ENCODE measurements around the gene FLYWCH1.

FLYWCH1 gene

GRCh38 chr16:2970563-2970962 lies 58.8 kb downstream of the FLYWCH1 start:
- no peak for DNase-seq

- no peak for DNase-seq
Measured at GRCh38 chr16:2971134-2971984, 59.6 kb downstream of the FLYWCH1 start.

GRCh38 chr16:2971985-2972784 lies 60.5 kb downstream of the FLYWCH1 start:
- no peak for DNase-seq

GRCh38 chr16:2973093-2973492 lies 61.4 kb downstream of the FLYWCH1 start:
- DNase-seq = no peak

GRCh38 chr16:2973605-2974318 lies 62.0 kb downstream of the FLYWCH1 start:
- DNase-seq = no peak

GRCh38 chr16:2974319-2975056 lies 62.8 kb downstream of the FLYWCH1 start:
- no peak for DNase-seq

- DNase-seq = no peak
Measured at GRCh38 chr16:2975161-2975795, 63.5 kb downstream of the FLYWCH1 start.

GRCh38 chr16:2976201-2976600 lies 64.5 kb downstream of the FLYWCH1 start:
- DNase-seq = no peak

- no peak for DNase-seq
Measured at GRCh38 chr16:2976673-2977072, 64.9 kb downstream of the FLYWCH1 start.

- DNase-seq = no peak
Measured at GRCh38 chr16:2977440-2977839, 65.7 kb downstream of the FLYWCH1 start.

- no peak for DNase-seq
Measured at GRCh38 chr16:2979669-2980226, 68.0 kb downstream of the FLYWCH1 start.

GRCh38 chr16:2980227-2981176 lies 68.8 kb downstream of the FLYWCH1 start, which contains the start of gene PKMYT1:
PKMYT1 (minus strand) TSS chr16:2980446; CDS start chr16:2979657, 789 bp downstream.
- DNase-seq = peak; percentile 92

GRCh38 chr16:2981177-2981898 lies 69.6 kb downstream of the FLYWCH1 start:
- no peak for DNase-seq

- no peak for DNase-seq
Measured at GRCh38 chr16:2981899-2982250, 70.1 kb downstream of the FLYWCH1 start.

GRCh38 chr16:2982402-2982801 lies 70.7 kb downstream of the FLYWCH1 start:
- DNase-seq = no peak

- peak; percentile 58 for DNase-seq
Measured at GRCh38 chr16:2983706-2984136, 72.0 kb downstream of the FLYWCH1 start.

GRCh38 chr16:2985462-2985861 lies 73.7 kb downstream of the FLYWCH1 start:
- DNase-seq = no peak

GRCh38 chr16:2985893-2986355 lies 74.2 kb downstream of the FLYWCH1 start:
- no peak for DNase-seq

GRCh38 chr16:2986623-2987188 lies 75.0 kb downstream of the FLYWCH1 start:
- no peak for DNase-seq

Measured in activated gamma-delta T cell treated with Interleukin-2 at 50 U/mL for 16 hours (primary cell).